ENCODE results near the gene TREML2.

Gene TREML2

DNA sequence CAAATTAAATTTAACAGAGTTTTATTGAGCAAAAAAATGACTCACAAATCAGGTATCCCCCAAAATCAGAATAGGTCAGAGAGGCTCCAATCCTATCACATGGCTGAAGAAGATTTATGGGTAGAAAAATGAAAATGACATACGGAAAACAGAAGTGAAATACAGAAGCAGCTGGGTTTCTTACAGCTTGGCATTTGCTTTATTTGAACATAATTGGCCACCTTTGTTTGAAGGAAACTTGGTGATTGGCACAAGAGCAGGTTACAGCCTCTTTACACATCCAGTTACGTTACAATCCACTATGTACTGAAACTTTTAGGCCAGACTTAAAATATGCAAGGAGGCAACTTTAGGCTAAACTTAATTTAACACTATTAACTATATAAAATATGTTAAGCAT lies 26.3 kb downstream of the TREML2 start:
- no peak for DNase-seq

DNA sequence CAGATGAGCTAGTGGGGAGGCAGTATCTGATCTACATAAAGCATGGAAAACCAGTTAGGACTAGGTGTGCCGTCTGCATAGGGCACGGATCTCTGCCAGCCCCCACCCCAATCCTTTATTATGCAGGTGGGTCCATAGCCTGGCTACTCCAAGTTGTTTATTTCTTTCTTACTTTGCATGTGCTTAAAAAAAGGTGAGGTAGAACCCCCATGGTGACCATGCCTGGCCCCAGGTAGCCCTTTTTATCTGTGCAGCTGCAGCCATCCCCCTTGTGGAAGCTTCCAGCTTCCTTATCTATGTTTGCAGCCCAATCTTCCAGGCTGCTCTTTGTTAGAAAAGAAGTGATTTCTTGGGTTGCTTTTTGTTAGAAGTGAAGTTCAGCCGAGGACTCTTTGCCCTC lies 29.0 kb downstream of the TREML2 start:
- DNase-seq, result no peak

DNA sequence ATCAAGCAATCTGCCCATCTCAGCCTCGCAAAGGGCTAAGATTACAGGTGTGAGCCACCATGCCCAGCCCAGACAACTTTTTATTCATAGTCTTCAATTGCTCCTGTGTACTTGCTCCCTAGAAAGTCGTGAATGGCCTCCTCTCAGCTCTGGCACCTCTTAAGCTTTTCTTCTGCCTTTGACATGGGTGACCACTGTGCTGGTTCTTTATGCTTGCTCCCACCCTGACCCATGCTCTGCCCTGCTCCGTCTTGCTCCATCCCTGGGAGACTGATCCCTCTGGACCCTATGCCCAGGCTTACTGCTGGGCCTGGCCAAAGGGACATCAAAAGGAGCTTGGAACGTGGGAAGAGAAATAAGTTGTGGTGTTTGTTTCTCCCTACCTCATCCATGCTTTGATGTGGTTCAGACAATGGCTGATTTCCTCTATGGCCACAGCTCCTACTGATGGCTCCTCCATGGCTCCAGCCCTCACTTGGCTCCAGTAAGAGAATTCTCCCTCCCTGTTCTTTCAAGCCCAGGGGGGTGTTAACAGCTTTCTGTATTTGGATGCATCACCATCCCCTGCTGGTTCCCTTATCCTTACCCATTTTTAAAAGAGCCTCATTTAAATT lies 30.3 kb downstream of the TREML2 start:
- no peak for DNase-seq

DNA sequence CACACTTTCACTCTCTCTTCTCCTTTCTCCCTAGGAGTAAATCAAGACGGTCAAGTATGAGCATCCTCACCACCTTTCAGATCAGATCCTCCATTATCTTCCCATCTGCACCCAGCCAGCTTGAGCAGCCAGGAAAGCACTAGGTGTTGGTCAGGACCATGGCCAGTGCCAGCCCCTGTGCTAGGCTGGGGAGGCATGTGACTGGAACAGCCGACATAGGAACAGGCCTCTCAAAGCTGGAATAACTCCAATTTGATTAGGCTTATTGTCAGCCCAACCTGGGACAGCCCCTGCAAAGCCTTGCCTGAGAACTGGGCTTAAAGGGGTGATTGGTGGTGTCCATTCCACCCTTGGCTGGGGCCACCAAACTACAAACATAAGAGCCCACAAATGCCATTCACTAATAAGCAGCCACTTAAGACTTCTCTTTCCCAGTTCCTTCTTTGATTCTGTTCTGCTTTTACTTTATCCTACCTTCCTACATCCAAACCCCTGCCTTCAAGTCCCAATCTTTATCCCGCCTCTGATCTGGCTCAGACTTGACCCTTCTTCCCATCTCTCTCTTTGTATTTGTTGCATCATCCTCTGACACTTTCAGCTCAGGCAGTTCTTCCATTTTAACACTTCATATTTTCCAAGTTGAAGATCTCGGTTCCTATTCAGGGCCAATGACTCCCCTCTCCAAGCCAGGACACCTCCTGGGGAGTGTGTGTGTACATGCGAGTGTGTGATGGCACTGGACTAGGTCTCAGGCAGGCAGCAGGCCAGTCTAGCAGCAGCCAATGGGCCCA lies 33.6 kb downstream of the TREML2 start:
- DNase-seq, result no peak

DNA sequence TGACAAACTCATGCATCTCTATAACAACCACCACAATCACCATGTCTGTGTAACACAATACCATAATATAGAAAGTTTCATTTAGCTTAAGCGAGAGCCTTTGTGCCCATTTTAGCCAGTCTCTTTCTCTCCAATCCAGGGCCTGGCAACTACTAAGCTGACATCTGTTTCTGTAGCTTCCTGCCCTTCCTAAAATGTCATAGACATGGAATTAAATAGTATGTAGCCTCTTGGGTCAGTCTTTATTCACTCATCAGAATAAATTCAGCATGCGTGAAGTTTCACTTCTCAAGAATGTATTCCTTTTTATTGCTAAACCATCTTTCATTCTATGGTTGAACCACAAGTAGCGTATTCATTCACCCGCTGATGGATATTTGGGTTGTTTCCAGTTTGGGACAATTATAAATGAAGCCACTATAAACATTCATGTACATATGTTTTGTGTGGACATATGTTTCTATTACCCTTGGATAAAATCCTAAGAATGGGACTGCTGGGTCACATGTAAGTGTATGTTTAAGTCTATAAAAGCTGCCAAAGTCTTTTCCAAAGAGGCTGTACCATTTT lies 36.3 kb downstream of the TREML2 start:
- no peak for DNase-seq

DNA sequence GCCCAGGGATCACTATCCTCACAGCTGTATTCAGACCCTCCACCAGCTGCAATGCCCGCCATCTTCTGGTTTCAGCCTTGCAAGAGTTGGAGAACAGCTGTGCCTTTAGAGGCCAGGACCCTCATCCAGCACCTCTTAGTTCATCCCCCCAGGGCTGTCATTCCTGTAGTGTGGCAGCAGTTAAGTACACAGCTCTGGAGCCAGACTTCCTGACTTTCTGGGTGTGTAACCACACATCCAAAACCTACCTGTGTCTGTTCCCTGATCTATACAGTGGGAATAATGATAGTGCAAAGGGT lies 37.6 kb downstream of the TREML2 start:
- no peak for DNase-seq

DNA sequence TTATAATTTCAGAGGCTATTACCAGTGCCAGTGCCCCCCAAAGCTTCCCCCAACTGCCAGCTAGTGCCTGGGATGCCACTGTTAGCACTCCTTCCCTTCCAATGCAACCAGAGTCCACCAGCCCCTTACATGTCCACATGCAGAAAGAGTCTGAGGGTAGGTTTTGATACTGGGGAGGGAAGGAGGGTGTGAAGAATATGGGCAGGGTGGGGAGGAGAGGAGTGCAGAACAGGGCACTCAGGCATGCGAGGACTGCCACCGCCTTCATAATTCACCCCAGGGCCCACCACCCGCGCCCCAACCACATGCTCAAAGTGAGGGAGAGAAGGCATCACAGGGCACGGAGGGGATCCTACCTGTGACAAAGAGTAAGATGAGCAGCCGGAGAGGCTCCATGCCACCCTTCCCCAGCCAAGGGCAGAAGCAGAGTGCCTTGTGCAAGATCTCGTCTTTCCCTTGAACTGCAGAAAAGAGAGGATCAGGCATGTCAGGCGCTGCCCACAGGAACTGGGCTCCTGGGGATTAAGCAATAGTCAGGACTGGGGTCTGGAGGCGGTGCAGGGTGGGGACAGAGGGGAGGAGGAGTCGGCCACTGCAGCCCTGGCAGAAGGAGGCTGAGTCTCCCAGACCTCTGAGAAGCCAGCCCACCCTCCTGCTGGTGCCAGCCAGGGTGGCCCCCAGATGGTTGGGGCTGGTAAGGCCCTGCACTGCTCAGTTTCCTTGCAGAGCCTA lies 38.1 kb downstream of the TREML2 start, which contains the start of gene TREM2:
TSS of gene TREM2 (minus strand) at position 430 of the 732 bp plus-strand sequence. CDS start at position 396, 34 bp downstream.
- no peak for DNase-seq

DNA sequence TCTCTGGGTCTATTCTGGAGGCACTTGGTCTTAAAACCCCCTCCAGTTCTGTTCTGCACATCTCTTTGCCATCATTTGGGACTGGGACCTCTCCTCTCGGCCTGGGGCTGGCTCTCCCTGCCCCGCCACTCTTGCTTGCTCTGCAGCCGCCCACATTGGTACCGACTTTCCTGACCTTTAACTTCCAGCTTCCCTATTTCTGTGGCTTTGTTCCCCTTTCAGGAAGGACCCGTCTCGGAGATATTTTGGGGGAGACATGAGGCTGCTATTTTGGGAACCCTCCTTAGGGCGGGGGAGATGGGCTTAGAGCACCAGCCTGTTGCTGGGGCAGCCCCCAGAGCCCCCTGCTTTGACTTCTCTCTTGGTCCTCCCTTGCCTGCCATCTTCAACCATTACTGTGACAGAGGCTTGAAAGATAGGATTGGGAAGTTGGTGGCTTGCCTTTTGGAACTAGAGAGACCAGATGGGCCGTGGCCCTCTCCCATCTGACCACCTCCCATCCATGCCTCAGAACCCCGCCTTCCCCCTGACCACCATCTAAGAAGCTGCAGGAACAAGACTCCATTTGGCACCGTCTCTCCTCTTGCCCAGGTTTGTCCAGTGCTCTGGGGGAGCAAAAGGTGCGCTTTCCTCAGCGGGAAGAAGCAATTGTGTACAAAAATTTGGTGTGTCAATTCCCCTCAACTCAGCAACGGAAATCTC lies 38.9 kb downstream of the TREML2 start:
- DNase-seq, result no peak

DNA sequence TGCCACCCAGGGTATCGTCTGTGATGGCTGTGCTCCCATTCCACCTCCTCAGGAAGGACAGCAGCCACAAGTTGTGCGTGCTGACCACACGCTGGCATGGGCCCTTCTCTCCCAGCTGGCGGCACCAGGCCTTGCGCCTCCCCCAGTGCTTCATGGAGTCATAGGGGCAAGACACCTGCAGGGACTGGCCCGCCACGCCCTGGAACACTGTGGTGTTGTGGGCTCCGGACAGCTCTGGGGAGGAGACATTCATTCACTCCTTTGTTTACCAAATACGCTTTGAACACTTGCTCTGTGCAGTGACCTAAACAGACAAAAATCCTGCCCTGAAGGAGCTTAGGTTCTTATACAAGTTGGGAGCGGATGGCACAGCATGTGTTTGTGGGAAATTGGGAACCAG lies 39.6 kb downstream of the TREML2 start:
- DNase-seq, result no peak

DNA sequence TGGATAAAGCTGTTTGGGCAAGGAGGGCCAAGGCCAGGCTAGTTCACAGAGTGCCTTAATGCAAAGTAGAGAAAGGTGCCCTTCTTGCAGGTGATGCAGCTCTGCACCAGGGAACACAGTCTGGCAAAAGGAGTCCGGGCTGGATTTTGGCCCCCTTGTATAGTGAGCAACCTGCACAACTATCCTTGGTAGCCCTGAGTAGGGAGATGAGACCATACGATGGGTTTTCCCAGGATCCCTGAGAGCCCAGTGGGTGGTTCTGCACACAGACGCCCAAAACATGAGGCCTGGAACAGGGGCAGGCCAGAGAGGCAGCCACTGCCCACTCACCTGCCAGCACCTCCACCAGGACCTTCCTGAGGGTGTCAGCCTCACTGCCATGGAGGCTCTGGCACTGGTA lies 40.0 kb downstream of the TREML2 start:
- no peak for DNase-seq

DNA sequence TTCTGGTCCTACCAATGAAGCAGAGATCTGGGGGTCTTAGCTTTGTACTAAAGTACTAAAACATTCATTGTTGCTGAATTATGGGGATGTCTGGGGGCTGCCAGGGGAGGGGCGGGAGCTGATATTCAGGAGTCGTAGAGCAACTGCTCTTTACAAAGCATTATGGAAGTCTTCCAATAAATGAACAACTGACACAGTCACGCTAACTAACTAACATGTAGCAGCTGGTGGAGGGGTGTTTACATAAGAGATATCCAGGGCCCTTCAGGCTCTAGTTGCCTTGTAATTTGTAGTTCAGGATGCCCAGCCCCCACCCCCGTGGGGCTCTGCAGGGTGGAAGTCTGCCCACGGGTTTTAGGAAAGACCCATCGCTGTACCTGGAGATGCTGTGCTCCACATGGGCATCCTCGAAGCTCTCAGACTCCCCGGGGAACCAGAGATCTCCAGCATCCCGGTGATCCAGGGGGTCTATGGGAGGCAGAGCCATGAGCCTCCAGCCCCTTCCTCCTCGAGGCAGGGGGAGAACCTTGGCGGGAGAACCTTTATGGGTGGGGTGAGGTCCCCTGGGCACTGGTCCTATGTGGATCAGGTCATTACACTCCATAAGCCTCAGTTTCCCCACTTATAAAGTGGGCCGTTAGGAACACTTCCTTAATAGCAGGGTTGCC lies 41.4 kb downstream of the TREML2 start:
- no peak for DNase-seq

DNA sequence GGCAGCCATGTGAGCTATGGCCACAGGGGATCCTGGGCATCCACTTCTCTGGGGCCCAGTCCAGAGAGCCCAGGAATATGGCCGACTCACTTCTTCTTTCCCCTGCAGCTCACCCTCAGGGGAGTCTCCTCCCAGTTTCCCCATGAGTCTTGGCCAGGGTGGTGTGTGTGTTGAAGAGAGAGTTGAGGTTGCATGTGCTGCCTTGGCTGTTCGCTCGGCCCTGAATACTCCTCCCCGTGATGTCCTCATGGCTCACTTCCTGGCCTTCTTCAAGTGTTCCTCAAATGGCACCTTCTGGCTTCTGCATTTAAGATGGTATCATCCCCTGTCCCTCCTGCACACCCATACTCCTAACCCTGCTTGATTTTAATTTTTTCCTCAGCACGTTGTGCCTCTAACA lies 43.6 kb downstream of the TREML2 start:
- no peak for DNase-seq

DNA sequence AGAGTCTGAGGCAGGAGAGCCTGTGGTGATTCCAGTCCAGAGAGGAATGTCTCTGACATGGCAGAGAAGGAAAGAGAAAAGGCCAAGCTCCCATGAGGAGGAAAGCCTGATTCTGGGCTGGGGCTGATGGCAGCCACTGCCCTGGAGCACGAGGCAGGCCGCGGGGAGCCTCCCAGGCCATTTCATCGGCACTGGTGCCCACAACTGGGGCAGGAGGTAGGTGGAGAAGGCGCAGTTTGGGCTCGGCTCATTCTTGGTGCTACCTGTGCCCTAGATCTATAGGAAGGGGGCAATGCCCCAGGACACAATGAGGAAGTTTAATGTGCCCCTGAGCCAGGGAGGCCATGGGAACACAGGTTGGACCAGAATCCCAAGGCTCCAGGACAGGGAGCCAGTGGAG lies 44.2 kb downstream of the TREML2 start:
- no peak for DNase-seq

DNA sequence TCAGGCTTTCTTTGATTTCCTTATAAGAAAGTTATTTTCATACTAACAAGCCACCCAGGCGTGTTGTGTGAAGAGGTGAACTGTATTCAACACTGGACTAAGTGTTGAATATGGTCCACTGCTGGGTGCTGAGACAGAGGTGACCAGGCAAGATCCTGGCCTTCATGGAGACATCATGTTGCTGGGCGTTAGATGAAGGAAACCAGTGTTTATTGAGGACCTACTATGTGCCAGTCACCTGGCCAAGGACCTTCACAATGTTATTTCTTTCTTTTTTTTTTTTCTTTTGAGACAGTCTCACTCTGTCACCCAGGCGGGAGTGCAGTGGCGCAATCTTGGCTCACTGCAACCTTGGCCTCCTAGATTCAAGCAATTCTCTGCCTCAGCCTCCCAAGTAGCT lies 44.9 kb downstream of the TREML2 start:
- DNase-seq, result no peak

DNA sequence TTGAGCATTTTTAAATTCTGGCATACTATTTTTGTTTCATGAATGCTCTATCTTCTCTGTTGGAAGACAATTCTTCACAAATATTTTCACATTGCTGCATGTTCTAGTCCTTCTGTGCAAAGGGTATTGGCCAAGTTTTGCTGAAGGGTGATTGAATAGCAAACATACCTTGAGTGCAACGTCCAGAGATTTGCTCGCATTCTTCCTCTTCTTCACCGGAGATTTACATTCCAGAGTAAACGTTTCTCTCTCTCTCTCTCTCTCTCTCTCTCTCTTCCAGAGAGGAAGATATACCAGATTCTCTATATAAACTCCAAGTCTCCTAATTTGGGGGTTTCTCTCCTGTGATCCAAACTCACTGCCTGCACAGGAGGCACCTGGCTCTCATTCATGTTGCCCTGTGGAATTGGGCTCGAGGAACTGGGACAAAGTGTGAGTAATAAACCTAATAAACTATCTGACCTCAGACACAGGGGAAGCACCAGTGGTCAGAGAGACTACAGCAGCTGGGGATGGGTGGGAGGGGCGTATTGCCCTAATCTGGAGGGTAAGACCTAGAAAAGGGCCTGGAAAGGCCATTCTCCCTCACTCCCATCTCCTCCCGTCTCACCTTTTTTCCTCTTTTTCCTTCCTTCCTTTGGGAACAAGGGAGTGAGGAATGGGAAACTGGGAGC lies 45.7 kb downstream of the TREML2 start:
- DNase-seq, result no peak

DNA sequence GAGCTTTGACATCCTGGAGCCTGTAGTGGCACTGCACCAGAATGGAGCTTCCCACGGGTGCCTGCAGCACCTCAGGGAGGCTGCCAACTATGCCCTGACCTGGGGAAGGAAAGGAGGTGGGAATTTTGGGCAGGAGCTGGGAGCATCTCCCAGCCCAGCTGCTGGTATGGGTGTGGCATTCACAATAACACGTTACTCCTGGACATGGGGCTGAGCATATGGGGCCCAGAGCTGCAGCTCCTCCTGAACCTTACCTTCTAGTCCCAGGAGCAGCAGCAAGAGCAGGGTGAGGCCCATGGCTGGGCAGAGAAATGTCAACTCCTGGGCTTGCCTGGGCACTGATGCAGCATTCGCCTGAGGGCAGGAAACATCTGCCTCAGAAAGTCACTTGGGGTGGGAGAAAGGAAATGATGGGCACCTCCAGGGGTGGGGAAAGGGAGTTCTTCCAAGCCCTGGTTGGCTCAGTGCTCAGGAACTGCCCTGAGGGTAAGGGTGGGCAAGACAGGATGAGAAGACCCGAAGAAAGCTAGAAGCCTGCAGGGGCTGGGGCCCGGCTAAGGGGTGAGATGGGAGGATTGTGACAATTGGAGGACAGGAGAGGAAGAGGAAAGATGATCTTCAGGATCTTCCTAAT lies 46.8 kb downstream of the TREML2 start, which contains the start of gene TREML1:
TSS of gene TREML1 (minus strand) at position 356 of the 634 bp plus-strand sequence. CDS start at position 297, 59 bp downstream.
- DNase-seq, result no peak

DNA sequence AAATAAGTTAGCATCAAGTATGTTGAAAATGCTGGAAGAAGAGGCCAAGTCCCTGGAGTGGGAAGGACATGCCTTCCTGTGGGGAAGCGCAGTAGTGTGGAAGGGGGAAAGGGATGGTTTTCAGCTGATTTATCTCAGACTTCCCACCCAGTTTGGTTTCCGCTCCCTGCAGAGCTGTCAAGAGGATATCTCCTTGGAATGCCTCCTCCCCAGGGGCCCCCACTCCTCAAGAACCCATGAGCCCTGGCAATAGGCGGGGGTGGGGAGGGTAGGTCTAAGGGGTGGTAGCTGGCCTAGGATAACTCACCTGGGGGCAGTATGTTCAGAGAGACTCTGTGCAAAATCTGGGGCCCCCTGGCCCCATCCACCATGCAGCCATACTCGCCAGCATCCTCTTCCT lies 47.5 kb downstream of the TREML2 start:
- no peak for DNase-seq

DNA sequence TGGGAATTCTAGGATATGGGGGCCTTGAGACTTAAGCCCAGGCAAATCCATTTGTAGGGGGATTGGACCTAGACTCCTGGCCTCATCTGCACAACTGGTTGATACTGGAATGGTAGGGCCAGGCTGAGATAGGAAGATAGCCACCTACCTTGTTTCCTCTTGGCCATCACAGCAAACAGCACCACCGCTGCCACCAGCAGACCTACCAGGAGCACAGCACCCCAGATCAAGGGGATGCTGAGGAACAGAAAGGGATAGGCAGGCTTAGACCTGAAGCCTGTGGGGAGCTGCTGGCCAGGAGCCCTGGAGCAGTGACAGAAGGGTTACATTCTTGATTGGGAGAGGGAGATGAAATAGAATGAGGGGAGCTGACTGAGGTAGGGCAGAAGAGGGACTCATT lies 50.3 kb downstream of the TREML2 start:
- DNase-seq, result no peak

DNA sequence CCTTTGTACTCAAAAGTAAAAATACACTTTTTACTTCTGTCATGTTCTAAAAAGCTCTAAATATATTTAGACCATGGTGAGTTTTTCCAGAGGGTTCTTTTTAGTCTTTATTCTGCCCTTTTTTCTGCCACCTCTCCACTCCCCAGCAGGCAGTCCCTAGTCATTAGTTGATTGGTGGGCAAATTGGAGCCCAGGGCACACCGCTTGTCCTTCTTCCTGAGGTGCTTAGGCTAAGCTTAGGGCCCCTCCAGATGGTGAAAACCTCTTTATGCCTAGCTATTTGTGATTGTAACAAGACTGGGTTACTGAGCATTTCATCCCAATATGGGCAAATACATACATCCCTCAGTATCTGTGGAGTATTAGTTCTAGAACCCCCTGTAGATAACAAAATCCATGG lies 53.0 kb downstream of the TREML2 start:
- DNase-seq, result no peak

All from activated CD4-positive, alpha-beta T cell treated with anti-CD3 and anti-CD28 coated beads for 1 hour (primary cell).